Ascending aorta (tissue), 2 donors: ENCODE measurements around the gene RSF1. TPM values are rescaled to one million over a fixed set of nuclear protein-coding genes. Genes with fewer than 3 reads are reported as not detected.

ENCODE experiments used
- DNase-seq, 2 donors: peaks; one replicate each; pipeline ENCODE4 v3.0.0-alpha.2; 2019; ENCODE audit warnings: low spot score in 2 of 2
- H3K27ac ChIP-seq, 2 donors: fragments of 200-600 bp; sonication (generic); one replicate each; pipeline ENCODE4 v1.5.1; 2016 to 2017; ENCODE audit warnings: mild to moderate bottlenecking in 1 of 2
- H3K27me3 ChIP-seq: fragments of 200-600 bp; sonication (generic); one replicate; pipeline ENCODE4 v1.5.1; 2017
- H3K36me3 ChIP-seq, 2 donors: fragments of 200-600 bp; sonication (generic); one replicate each; pipeline ENCODE4 v1.5.1; 2016
- H3K4me1 ChIP-seq, 2 donors: fragments of 200-600 bp; sonication (generic); one replicate each; pipeline ENCODE4 v1.5.1; 2016 to 2017; ENCODE audit warnings: mild to moderate bottlenecking in 1 of 2
- H3K4me3 ChIP-seq, 2 donors: fragments of 200-600 bp; sonication (generic); one replicate each; pipeline ENCODE4 v1.5.1; 2016 to 2017; ENCODE audit warnings: mild to moderate bottlenecking in 1 of 2
- H3K9me3 ChIP-seq, 2 donors: fragments of 200-600 bp; sonication (generic); one replicate each; pipeline ENCODE4 v1.5.1; 2016
- intact Hi-C: fragments of 100-400 bp; cut with DNase I; formaldehyde crosslinking; loops from one replicate; pipeline ENCODE4 v1.15.1; 2023
- total RNA-seq: library from RNA; depleted of rRNA; stranded (reverse); fragments of >200 nt; gene quantifications from one replicate; pipeline ENCODE4 v1.1.0, GENCODE V29; 2016
- TF ChIP-seq, protein P1 (sequence below), 3 experiments: fragments of 200-600 bp in 2 of 3; fragments of 450-650 bp in 1 of 3; sonication (generic) in 2 of 3; IDR thresholded peaks; one replicate each; pipeline ENCODE4 v1.5.1; 2016 to 2019; ENCODE audit warnings: antibody characterized with exemption in 3 of 3, mild to moderate bottlenecking in 1 of 3, moderate library complexity in 1 of 3

RSF1 gene
- total RNA-seq, 1 donor from 2014 or later = 17.8 TPM

- no peak overlapping the region for H3K27ac ChIP-seq
- intact Hi-C loops = no loop called here
- TF ChIP-seq, protein P1, sequence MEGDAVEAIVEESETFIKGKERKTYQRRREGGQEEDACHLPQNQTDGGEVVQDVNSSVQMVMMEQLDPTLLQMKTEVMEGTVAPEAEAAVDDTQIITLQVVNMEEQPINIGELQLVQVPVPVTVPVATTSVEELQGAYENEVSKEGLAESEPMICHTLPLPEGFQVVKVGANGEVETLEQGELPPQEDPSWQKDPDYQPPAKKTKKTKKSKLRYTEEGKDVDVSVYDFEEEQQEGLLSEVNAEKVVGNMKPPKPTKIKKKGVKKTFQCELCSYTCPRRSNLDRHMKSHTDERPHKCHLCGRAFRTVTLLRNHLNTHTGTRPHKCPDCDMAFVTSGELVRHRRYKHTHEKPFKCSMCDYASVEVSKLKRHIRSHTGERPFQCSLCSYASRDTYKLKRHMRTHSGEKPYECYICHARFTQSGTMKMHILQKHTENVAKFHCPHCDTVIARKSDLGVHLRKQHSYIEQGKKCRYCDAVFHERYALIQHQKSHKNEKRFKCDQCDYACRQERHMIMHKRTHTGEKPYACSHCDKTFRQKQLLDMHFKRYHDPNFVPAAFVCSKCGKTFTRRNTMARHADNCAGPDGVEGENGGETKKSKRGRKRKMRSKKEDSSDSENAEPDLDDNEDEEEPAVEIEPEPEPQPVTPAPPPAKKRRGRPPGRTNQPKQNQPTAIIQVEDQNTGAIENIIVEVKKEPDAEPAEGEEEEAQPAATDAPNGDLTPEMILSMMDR (IDR thresholded peaks at IDR 0.05) = no peak
Observed at GRCh38 chr11:77784572-77784971, 36.0 kb downstream of the RSF1 start.

GRCh38 chr11:77783025-77783424 is 37.5 kb downstream of the RSF1 start:
- no peaks in the 10 kb centered on the region for H3K27me3 ChIP-seq
- H3K36me3 ChIP-seq = no peaks in the 10 kb centered on the region
- peaks cover 0 to 10% of the 10 kb centered on the region in 2 donors for H3K4me1 ChIP-seq
- TF ChIP-seq, protein P1 (IDR thresholded peaks at IDR 0.05) = no peak
- H3K4me3 ChIP-seq = no peak overlapping the region
- intact Hi-C loops = no loop called here
- H3K27ac ChIP-seq = no peak overlapping the region
- no peak for DNase-seq
- H3K9me3 ChIP-seq = no peaks in the 10 kb centered on the region

More at GRCh38 chr11:77784572-77784971, 36.0 kb downstream of the RSF1 start:
- H3K9me3 ChIP-seq = no peaks in the 10 kb centered on the region
- H3K4me1 ChIP-seq = peaks cover 0 to 10% of the 10 kb centered on the region in 2 donors
- H3K36me3 ChIP-seq = no peaks in the 10 kb centered on the region
- no peak for DNase-seq
- H3K27me3 ChIP-seq = no peaks in the 10 kb centered on the region
- H3K4me3 ChIP-seq = no peak overlapping the region

GRCh38 chr11:77779935-77780334 is 40.6 kb downstream of the RSF1 start:
- Histone ChIP-seq H3K27ac (no peak overlapping the region), H3K4me1 (no peaks in the 10 kb centered on the region), H3K27me3 (no peaks in the 10 kb centered on the region), H3K36me3 (no peaks in the 10 kb centered on the region), H3K9me3 (no peaks in the 10 kb centered on the region), H3K4me3 (no peak overlapping the region)
- TF ChIP-seq, protein P1 (IDR thresholded peaks at IDR 0.05) = no peak
- DNase-seq = no peak
- intact Hi-C loops = no loop called here

GRCh38 chr11:77778549-77778948 is 42.0 kb downstream of the RSF1 start:
- Histone ChIP-seq H3K9me3 (no peaks in the 10 kb centered on the region), H3K36me3 (no peaks in the 10 kb centered on the region), H3K4me3 (no peak overlapping the region), H3K27ac (no peak overlapping the region), H3K4me1 (no peaks in the 10 kb centered on the region), H3K27me3 (no peaks in the 10 kb centered on the region)
- no peak for DNase-seq
- intact Hi-C loops = no loop called here
- TF ChIP-seq, protein P1 (IDR thresholded peaks at IDR 0.05) = no peak

- Histone ChIP-seq H3K4me3 (no peak overlapping the region), H3K4me1 (no peaks in the 10 kb centered on the region), H3K36me3 (no peaks in the 10 kb centered on the region), H3K27ac (no peak overlapping the region), H3K27me3 (no peaks in the 10 kb centered on the region), H3K9me3 (no peaks in the 10 kb centered on the region)
- intact Hi-C loops = no loop called here
- DNase-seq = no peak
- TF ChIP-seq, protein P1 (IDR thresholded peaks at IDR 0.05) = no peak
Observed at GRCh38 chr11:77778118-77778517, 42.4 kb downstream of the RSF1 start.

DNA sequence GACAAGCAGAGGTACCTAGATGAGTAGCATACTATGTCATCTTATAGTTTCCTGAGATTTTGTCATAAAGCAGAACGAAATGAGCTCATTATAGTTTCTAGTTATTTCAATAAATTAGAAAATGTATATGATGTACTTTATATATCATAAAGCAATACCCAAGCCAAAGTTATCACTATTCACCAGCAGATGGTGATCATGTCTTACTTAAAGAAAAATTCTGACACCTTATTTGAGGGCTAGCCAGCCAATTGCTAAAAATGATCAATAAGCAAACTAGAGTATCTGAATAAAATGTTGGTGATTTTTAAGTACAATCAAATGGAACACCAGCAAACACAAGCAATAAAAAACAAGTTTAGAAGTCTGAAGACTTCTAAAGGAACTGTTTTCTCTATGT is 44.1 kb downstream of the RSF1 start:
- H3K27me3 ChIP-seq = no peaks in the 10 kb centered on the region
- H3K9me3 ChIP-seq = no peaks in the 10 kb centered on the region
- no peak overlapping the region for H3K4me3 ChIP-seq
- DNase-seq = no peak
- intact Hi-C loops = no loop called here
- no peak overlapping the region for H3K27ac ChIP-seq
- H3K36me3 ChIP-seq = no peaks in the 10 kb centered on the region
- TF ChIP-seq, protein P1 (IDR thresholded peaks at IDR 0.05) = peak in 1 of 3 experiments; percentile 5
- H3K4me1 ChIP-seq = no peaks in the 10 kb centered on the region
